HepG2 (cell line): ENCODE results near the gene PNKD. TPM values are rescaled to one million over a fixed set of nuclear protein-coding genes. Genes with fewer than 3 reads are reported as not detected.

Experiments
- ARHGAP35 ChIP-seq: sonication (generic); formaldehyde crosslinking; IDR thresholded peaks from 2 replicates; pipeline ENCODE4 v1.9.0; 2022; ENCODE audit warnings: mild to moderate bottlenecking, inconsistent platforms, moderate library complexity, missing genetic modification reagents, borderline replicate concordance
- ARID2 ChIP-seq: sonication (generic); formaldehyde crosslinking; IDR thresholded peaks from 2 replicates; pipeline ENCODE4 v1.8.1; 2022; ENCODE audit warnings: mild to moderate bottlenecking, missing genetic modification reagents, borderline replicate concordance
- ATAD3A ChIP-seq: sonication (generic); formaldehyde crosslinking; IDR thresholded peaks from 2 replicates; pipeline ENCODE4 v1.4.0; 2020; ENCODE audit warnings: missing genetic modification reagents
- BCL6 ChIP-seq: IDR thresholded peaks from 2 replicates; pipeline ENCODE4 v1.6.1; 2016; ENCODE audit warnings: missing genetic modification reagents, missing compliant biosample characterization
- CEBPG ChIP-seq: IDR thresholded peaks from 2 replicates; pipeline ENCODE4 v1.6.1; 2016
- CSRNP1 ChIP-seq: sonication (generic); formaldehyde crosslinking; IDR thresholded peaks from 2 replicates; pipeline ENCODE4 v1.8.1; 2023; ENCODE audit warnings: mild to moderate bottlenecking, missing genetic modification reagents
- FLYWCH1 ChIP-seq: sonication (generic); formaldehyde crosslinking; IDR thresholded peaks from 2 replicates; pipeline ENCODE4 v1.8.1; 2023; ENCODE audit warnings: mild to moderate bottlenecking, missing genetic modification reagents
- IKZF4 ChIP-seq: sonication (generic); formaldehyde crosslinking; IDR thresholded peaks from 2 replicates; pipeline ENCODE4 v1.5.1; 2020; ENCODE audit warnings: borderline replicate concordance, mild to moderate bottlenecking, low read depth, missing genetic modification reagents; ENCODE audit errors: not compliant biosample characterization
- NPAS2 ChIP-seq: sonication (generic); formaldehyde crosslinking; IDR thresholded peaks from 2 replicates; pipeline ENCODE4 v1.8.0; 2022; ENCODE audit warnings: mild to moderate bottlenecking, missing genetic modification reagents, borderline replicate concordance
- NR2F1 ChIP-seq, 2 experiments: fragments of 450-650 bp in 1 of 2; formaldehyde crosslinking in 1 of 2; IDR thresholded peaks; 2 replicates each; pipeline versions ENCODE4 v1.5.0 to v1.6.1; 2016 to 2020; ENCODE audit warnings: mild to moderate bottlenecking in 1 of 2, missing compliant biosample characterization in 1 of 2, missing genetic modification reagents in 1 of 2, moderate library complexity in 1 of 2
- SMC3 ChIP-seq: IDR thresholded peaks from 2 replicates; pipeline ENCODE4 v1.6.1; 2011; ENCODE audit warnings: low read length, improper control_type of control experiment
- TCF12 ChIP-seq, 2 experiments: fragments of 450-650 bp in 1 of 2; sonication (generic) in 1 of 2; formaldehyde crosslinking in 1 of 2; IDR thresholded peaks; 2 replicates each; pipeline versions ENCODE4 v1.6.1 to v1.8.0; 2017 to 2022; ENCODE audit warnings: antibody characterized with exemption in 1 of 2, mild to moderate bottlenecking in 1 of 2, missing genetic modification reagents in 1 of 2, moderate library complexity in 1 of 2
- ZC3H4 ChIP-seq: sonication (generic); formaldehyde crosslinking; IDR thresholded peaks from 2 replicates; pipeline ENCODE4 v1.4.0; 2020; ENCODE audit warnings: missing genetic modification reagents, borderline replicate concordance
- ZNF235 ChIP-seq: sonication (generic); formaldehyde crosslinking; IDR thresholded peaks from 2 replicates; pipeline ENCODE4 v1.8.1; 2023; ENCODE audit warnings: mild to moderate bottlenecking, missing genetic modification reagents, borderline replicate concordance
- ZNF333 ChIP-seq: sonication (generic); formaldehyde crosslinking; IDR thresholded peaks from 2 replicates; pipeline ENCODE4 v1.4.0; 2020; ENCODE audit warnings: mild to moderate bottlenecking, missing genetic modification reagents, borderline replicate concordance
- ZNF513 ChIP-seq: sonication (generic); formaldehyde crosslinking; conservative IDR thresholded peaks from 2 replicates; pipeline ENCODE4 v1.5.0; 2020; ENCODE audit warnings: missing genetic modification reagents
- ZNF704 ChIP-seq: sonication (generic); formaldehyde crosslinking; IDR thresholded peaks from 2 replicates; pipeline ENCODE4 v1.8.1; 2023; ENCODE audit warnings: mild to moderate bottlenecking, inconsistent platforms, moderate library complexity, missing genetic modification reagents, borderline replicate concordance
- polyA plus RNA-seq, 8 experiments: library from polyadenylated mRNA; depleted of rRNA in 3 of 8; stranded (reverse) in 7 of 8; unstranded in 1 of 8; fragments of >200 nt; fragmentation: Illumina TruSeq in 4 of 8; extraction: Trizol in 4 of 8; gene quantifications; 2 replicates each; pipeline versions ENCODE4 v1.2.1 to v1.2.3, GENCODE V29; 2011 to 2016; ENCODE audit warnings: low read depth in 4 of 8, missing spikeins in 1 of 8, mixed read lengths in 1 of 8; ENCODE audit not compliant: insufficient read depth in 1 of 8
- total RNA-seq, 5 experiments: library from RNA; depleted of rRNA; stranded (reverse); fragments of >200 nt; fragmentation: Illumina TruSeq; extraction: Trizol; gene quantifications; 2 replicates each; pipeline ENCODE4 v1.2.3, GENCODE V29; 2016; ENCODE audit warnings: low read depth in 1 of 5
- TF ChIP-seq, protein P1 (sequence below), 2 experiments: sonication (generic) in 1 of 2; formaldehyde crosslinking in 1 of 2; IDR thresholded peaks; 2 replicates each; pipeline versions ENCODE4 v1.4.0 to v1.6.1; 2016 to 2020; ENCODE audit warnings: borderline replicate concordance in 1 of 2, low read depth in 1 of 2, mild to moderate bottlenecking in 1 of 2, missing genetic modification reagents in 1 of 2

Gene PNKD
- total and polyA plus RNA-seq, 2 of the 13 experiments (the other 11 are each of a cell fraction or from before 2014, with no cell fraction given): 55.9 to 80.4 TPM

- TF ChIP-seq BCL6 (CRISPR knock-in tag) (peak; percentile 70), SMC3 (peak; percentile 66; the same call in 1 of the 2 replicates), TCF12 (IDR thresholded peaks at IDR 0.05) (no peak), TCF12 (CRISPR knock-in tag; IDR thresholded peaks at IDR 0.05) (peak; percentile 62), NR2F1 (CRISPR knock-in tag; IDR thresholded peaks at IDR 0.05) (peak in 1 of 2 experiments; percentile 55; a peak in 2 of 4 replicates), ZNF704 (CRISPR knock-in tag) (peak; percentile 91), ATAD3A (CRISPR knock-in tag) (no peak), ZNF235 (CRISPR knock-in tag) (peak; percentile 32), ARID2 (CRISPR knock-in tag) (peak; percentile 41; the same call in 1 of the 2 replicates), ARHGAP35 (0 out of 2 replicates have a peak, but pooled peaks have one; percentile 41), ZNF513 (CRISPR knock-in tag) (no peak), NPAS2 (CRISPR knock-in tag) (no peak), IKZF4 (CRISPR knock-in tag) (no peak), ZC3H4 (CRISPR knock-in tag) (no peak), CSRNP1 (CRISPR knock-in tag) (peak; percentile 54), ZNF333 (CRISPR knock-in tag) (peak; percentile 89; the same call in 1 of the 2 replicates), FLYWCH1 (CRISPR knock-in tag) (0 out of 2 replicates have a peak, but pooled peaks have one; percentile 15), CEBPG (CRISPR knock-in tag) (no peak; the same call in 1 of the 2 replicates)
- TF ChIP-seq, protein P1, sequence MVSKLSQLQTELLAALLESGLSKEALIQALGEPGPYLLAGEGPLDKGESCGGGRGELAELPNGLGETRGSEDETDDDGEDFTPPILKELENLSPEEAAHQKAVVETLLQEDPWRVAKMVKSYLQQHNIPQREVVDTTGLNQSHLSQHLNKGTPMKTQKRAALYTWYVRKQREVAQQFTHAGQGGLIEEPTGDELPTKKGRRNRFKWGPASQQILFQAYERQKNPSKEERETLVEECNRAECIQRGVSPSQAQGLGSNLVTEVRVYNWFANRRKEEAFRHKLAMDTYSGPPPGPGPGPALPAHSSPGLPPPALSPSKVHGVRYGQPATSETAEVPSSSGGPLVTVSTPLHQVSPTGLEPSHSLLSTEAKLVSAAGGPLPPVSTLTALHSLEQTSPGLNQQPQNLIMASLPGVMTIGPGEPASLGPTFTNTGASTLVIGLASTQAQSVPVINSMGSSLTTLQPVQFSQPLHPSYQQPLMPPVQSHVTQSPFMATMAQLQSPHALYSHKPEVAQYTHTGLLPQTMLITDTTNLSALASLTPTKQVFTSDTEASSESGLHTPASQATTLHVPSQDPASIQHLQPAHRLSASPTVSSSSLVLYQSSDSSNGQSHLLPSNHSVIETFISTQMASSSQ (IDR thresholded peaks at IDR 0.05; ENCODE audit: low read depth): no peak
- TF ChIP-seq, protein P1 (CRISPR knock-in tag; IDR thresholded peaks at IDR 0.05; ENCODE audit: borderline replicate concordance): peak; percentile 93; the same call in 1 of the 2 replicates
Observed at GRCh38 chr2:218395826-218396687, 125.7 kb downstream of the PNKD start (continued).
